Measurements from ENCODE around the gene PBX4. TPM values are rescaled to one million over a fixed set of nuclear protein-coding genes. Genes with fewer than 3 reads are reported as not detected.
A peak's percentile ranks its signal among the peaks of the same experiment; 100 is the strongest.

The PBX4 gene
- total and polyA plus RNA-seq, 2 donors (not counting 3 experiments of a cell fraction or from before 2014, with no cell fraction given): not detected

DNA sequence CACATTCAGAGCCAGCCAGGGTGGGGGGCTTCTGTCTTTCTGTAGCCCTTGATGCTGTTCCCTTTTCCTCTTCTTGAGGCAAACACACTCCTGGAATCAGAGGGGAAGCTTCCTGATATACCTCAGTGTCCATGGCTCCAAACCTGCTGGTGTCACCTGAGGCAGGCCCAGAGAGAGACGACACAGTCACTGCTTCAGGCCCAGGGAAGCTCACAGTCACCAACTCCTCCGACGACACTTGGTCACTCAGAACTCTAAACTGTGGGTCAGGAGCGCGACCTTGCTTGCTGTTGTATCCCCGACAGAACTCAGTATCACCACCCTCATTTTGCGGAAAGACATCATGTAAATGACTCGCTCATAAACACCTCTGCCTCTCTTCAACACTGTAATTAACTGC is 43.9 kb upstream of the PBX4 start:
- Histone ChIP-seq H3K9ac (replicated peaks; ENCODE audit: extremely low read depth, insufficient read depth, low read length) (no peak overlapping the region), H3K27me3 (ENCODE audit: control insufficient read depth in 2 of 2, insufficient read depth in 2 of 2, low read length in 2 of 2) (no peaks in the 10 kb centered on the region), H3K4me1 (ENCODE audit: control insufficient read depth, extremely low read depth, insufficient read depth, low read length) (peaks cover 3% of the 10 kb centered on the region), H3K4me3 (replicated peaks in 1 of 3; ENCODE audit: insufficient read depth in 1 of 3, low read depth in 1 of 3, low read length in 3 of 3) (peak overlapping the region in 1 of 3 experiments; percentile 57), H3K27ac (ENCODE audit: insufficient read depth, low read depth, low read length) (no peak overlapping the region), H3K79me2 (ENCODE audit: control insufficient read depth, insufficient read depth, low read length) (peaks cover 22% of the 10 kb centered on the region), H3K4me2 (ENCODE audit: insufficient read depth, low read length) (peak overlapping the region; percentile 76), H3K9me3 (replicated peaks; ENCODE audit: control insufficient read depth, insufficient read depth, low read length) (no peaks in the 10 kb centered on the region), H4K20me1 (replicated peaks; ENCODE audit: control insufficient read depth, extremely low read depth, insufficient read depth, low read length) (no peaks in the 10 kb centered on the region), H2AFZ (ENCODE audit: low read depth, low read length) (no peak overlapping the region), H3K9me1 (replicated peaks; ENCODE audit: control insufficient read depth, extremely low read depth, insufficient read depth, low read length) (no peaks in the 10 kb centered on the region), H3K36me3 (ENCODE audit: control insufficient read depth in 2 of 2, extremely low read depth in 1 of 2, insufficient read depth in 2 of 2, low read length in 2 of 2) (peaks cover 5 to 15% of the 10 kb centered on the region in 2 experiments)
- dilution Hi-C loops (cut with MboI; ENCODE audit: extremely low pct_ligation_motif_present, low sequenced_read_pairs) (no loop called here), intact Hi-C loops (cut with micrococcal nuclease) (loop anchor here (2.0 to 10.0 kb wide), 2 partner anchors 204 to 242 kb away; partner anchors contain the start of gene ZNF93)
- BruUV-seq (replicated peaks): no TSS peak
- POLR2A ChIA-PET: no interaction called here
- CTCF ChIA-PET: no interaction called here
- FAIRE-seq: no peak
- no peak for DNase-seq (ENCODE audit: low read depth, low spot score)
- TF ChIP-seq POLR2A (IDR thresholded peaks at IDR 0.05; ENCODE audit: low read depth, low read length) (no peak), MYC (IDR thresholded peaks at IDR 0.05; ENCODE audit: low read depth, low read length) (no peak), JUN (IDR thresholded peaks at IDR 0.05; ENCODE audit: borderline replicate concordance, insufficient read depth, insufficient read length, low read depth) (no peak)

DNA sequence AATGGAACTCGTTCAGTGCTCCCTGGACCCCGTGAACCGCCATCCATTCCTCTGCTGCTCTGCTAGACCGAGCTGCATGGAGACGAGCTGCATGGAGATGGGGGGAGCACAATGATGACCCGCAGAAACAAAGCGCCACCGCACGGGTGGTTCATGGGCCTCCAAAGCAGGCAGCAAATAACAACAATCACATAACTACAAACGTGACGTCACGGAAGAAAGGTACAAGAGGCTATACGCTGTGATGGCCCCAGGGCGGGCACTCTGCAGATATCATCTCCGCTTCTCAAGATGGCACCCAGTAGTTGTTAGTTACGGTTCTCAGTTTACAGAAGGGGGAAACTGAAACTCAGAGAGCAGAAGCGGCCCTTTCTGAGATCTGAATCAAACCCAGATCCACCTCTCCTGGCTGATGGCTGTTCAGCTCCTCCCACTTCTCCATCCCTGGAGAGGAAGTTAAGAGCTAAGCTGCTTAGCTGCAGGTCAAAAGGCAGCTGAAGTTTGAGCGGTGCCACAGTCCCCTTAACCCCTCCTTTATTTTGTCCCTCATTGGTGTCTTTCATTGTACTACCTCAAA is 43.3 kb upstream of the PBX4 start:
- Histone ChIP-seq H3K27me3 (ENCODE audit: control insufficient read depth in 2 of 2, insufficient read depth in 2 of 2, low read length in 2 of 2) (no peaks in the 10 kb centered on the region), H3K9ac (replicated peaks; ENCODE audit: extremely low read depth, insufficient read depth, low read length) (no peak overlapping the region), H3K36me3 (ENCODE audit: control insufficient read depth in 2 of 2, extremely low read depth in 1 of 2, insufficient read depth in 2 of 2, low read length in 2 of 2) (peaks cover 6 to 20% of the 10 kb centered on the region in 2 experiments), H2AFZ (ENCODE audit: low read depth, low read length) (no peak overlapping the region), H3K4me1 (ENCODE audit: control insufficient read depth, extremely low read depth, insufficient read depth, low read length) (peaks cover 3% of the 10 kb centered on the region), H3K9me1 (replicated peaks; ENCODE audit: control insufficient read depth, extremely low read depth, insufficient read depth, low read length) (no peaks in the 10 kb centered on the region), H3K4me3 (replicated peaks in 1 of 3; ENCODE audit: insufficient read depth in 1 of 3, low read depth in 1 of 3, low read length in 3 of 3) (no peak overlapping the region), H3K27ac (ENCODE audit: insufficient read depth, low read depth, low read length) (no peak overlapping the region), H3K9me3 (replicated peaks; ENCODE audit: control insufficient read depth, insufficient read depth, low read length) (no peaks in the 10 kb centered on the region), H4K20me1 (replicated peaks; ENCODE audit: control insufficient read depth, extremely low read depth, insufficient read depth, low read length) (no peaks in the 10 kb centered on the region), H3K79me2 (ENCODE audit: control insufficient read depth, insufficient read depth, low read length) (peaks cover 22% of the 10 kb centered on the region), H3K4me2 (ENCODE audit: insufficient read depth, low read length) (no peak overlapping the region)
- dilution Hi-C loops (cut with MboI; ENCODE audit: extremely low pct_ligation_motif_present, low sequenced_read_pairs): no loop called here
- no TSS peak for BruUV-seq (replicated peaks)
- CTCF ChIA-PET: no interaction called here
- intact Hi-C loops (cut with micrococcal nuclease): loop anchor here (2.0 to 10.0 kb wide), 2 partner anchors 205 to 243 kb away; partner anchors contain the start of gene ZNF93
- DNase-seq (ENCODE audit: low read depth, low spot score) (no peak), FAIRE-seq (no peak)
- TF ChIP-seq EZH2 (IDR thresholded peaks at IDR 0.05; ENCODE audit: borderline replicate concordance, low read depth, low read length, severe bottlenecking): no peak
- TF ChIP-seq POLR2AphosphoS5 (IDR thresholded peaks at IDR 0.05; ENCODE audit: insufficient read depth, low read depth, low read length): no peak
- TF ChIP-seq, protein P1, sequence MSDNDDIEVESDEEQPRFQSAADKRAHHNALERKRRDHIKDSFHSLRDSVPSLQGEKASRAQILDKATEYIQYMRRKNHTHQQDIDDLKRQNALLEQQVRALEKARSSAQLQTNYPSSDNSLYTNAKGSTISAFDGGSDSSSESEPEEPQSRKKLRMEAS (IDR thresholded peaks at IDR 0.05; ENCODE audit: insufficient read depth, insufficient read length): no peak
- TF ChIP-seq MYC (IDR thresholded peaks at IDR 0.05; ENCODE audit: low read depth, low read length): no peak
- TF ChIP-seq GATA2 (IDR thresholded peaks at IDR 0.05; ENCODE audit: insufficient read depth, insufficient read length, low read depth, low read length): no peak
- TF ChIP-seq, protein P2, sequence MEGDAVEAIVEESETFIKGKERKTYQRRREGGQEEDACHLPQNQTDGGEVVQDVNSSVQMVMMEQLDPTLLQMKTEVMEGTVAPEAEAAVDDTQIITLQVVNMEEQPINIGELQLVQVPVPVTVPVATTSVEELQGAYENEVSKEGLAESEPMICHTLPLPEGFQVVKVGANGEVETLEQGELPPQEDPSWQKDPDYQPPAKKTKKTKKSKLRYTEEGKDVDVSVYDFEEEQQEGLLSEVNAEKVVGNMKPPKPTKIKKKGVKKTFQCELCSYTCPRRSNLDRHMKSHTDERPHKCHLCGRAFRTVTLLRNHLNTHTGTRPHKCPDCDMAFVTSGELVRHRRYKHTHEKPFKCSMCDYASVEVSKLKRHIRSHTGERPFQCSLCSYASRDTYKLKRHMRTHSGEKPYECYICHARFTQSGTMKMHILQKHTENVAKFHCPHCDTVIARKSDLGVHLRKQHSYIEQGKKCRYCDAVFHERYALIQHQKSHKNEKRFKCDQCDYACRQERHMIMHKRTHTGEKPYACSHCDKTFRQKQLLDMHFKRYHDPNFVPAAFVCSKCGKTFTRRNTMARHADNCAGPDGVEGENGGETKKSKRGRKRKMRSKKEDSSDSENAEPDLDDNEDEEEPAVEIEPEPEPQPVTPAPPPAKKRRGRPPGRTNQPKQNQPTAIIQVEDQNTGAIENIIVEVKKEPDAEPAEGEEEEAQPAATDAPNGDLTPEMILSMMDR (IDR thresholded peaks at IDR 0.05; ENCODE audit: extremely low read depth in 1 of 2, insufficient read depth in 1 of 2, low read depth in 1 of 2, low read length in 2 of 2): no peak
- no peak for TF ChIP-seq POLR2A (IDR thresholded peaks at IDR 0.05; ENCODE audit: low read depth, low read length)
- TF ChIP-seq FOS (IDR thresholded peaks at IDR 0.05; ENCODE audit: borderline replicate concordance, insufficient read depth, low read length): no peak
- TF ChIP-seq JUN (IDR thresholded peaks at IDR 0.05; ENCODE audit: borderline replicate concordance, insufficient read depth, insufficient read length, low read depth): no peak
- POLR2A ChIA-PET: no interaction called here
